ENCODE results near the gene JADE1. TPM values are rescaled to one million over a fixed set of nuclear protein-coding genes. Genes with fewer than 3 reads are reported as not detected.
A peak's percentile ranks its signal among the peaks of the same experiment; 100 is the strongest.

The JADE1 gene
- total and polyA plus RNA-seq, 9 of the 15 experiments (the other 6 are each of a cell fraction or from before 2014, with no cell fraction given) = 8.3 to 37.9 (median 24.4) TPM

DNA sequence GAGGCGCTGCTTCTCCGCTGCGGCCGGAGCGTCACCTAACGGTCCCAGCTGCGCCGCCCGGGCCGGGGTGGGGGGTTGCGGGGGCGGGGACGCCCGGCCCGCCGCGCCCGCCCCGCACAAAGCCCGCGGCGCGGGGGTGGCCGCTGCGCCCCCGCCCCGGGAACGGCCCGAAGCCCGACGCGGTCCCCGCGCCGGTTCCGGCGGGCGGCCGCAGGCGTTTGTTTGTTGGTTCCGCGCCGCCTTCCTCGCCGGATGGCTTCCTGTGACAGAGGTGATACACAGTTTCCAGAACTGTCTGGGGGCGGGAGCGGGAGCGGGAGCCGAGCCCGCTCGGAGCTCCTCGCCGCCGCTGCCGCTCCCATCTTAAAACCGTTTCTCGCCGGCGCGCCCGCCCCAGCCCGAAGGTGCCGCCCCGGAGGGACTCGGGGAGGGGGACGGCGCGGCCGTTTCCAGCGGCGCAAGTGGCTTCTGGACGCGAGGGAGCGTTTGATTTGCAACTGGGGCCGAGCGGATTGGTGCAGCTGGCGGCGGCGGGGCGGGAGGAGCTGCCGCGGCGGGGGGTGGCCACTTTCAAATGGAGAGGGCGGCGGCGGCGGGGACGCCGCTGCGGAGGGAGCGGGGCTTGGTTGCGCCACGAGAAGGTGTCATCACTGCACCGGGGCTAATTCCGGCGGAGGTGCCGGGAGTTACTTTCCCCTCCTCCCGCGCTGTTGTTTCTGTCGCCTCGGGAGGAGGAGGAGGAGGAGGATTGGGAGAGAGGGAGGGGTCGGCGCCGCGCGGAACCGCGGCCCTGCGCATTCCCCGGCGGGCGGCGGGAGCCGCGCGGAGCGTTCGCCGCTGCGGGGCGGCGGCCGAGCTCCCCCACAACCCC lies 2.3 kb downstream of the JADE1 start (continued):
- no peak for TF ChIP-seq EWSR1 (IDR thresholded peaks at IDR 0.05; ENCODE audit: borderline replicate concordance, low read depth, partially characterized antibody)
- peak in 1 of 2 experiments; percentile 16; a peak in 1 of 4 replicates for TF ChIP-seq TEAD1 (CRISPR knock-in tag; IDR thresholded peaks at IDR 0.05)
- no peak for TF ChIP-seq CHCHD3 (CRISPR knock-in tag; IDR thresholded peaks at IDR 0.05)
- TF ChIP-seq ZNF592 (IDR thresholded peaks at IDR 0.05) = 0 out of 2 replicates have a peak, but pooled peaks have one; percentile 24
- TF ChIP-seq CBX2 (IDR thresholded peaks at IDR 0.05; ENCODE audit: insufficient read depth, low read length, poor library complexity, severe bottlenecking) = no peak
- TF ChIP-seq ELF1 (tag; IDR thresholded peaks at IDR 0.05) = 0 out of 2 replicates have a peak, but pooled peaks have one; percentile 32
- TF ChIP-seq MNT (conservative IDR thresholded peaks at IDR 0.05) = peak; percentile 41 to 58
- TF ChIP-seq GABPB1 (CRISPR knock-in tag; IDR thresholded peaks at IDR 0.05) = no peak
- TF ChIP-seq TRIM24 (IDR thresholded peaks at IDR 0.05) = peak; percentile 37 to 79; a peak in 3 of 4 replicates
- TF ChIP-seq NFRKB (IDR thresholded peaks at IDR 0.05; ENCODE audit: low read depth) = 0 out of 2 replicates have a peak, but pooled peaks have one; percentile 1
- no peak for TF ChIP-seq CHD4 (IDR thresholded peaks at IDR 0.05; ENCODE audit: insufficient read depth, insufficient replicate concordance, low read depth, low read length, poor library complexity, severe bottlenecking)
- TF ChIP-seq ETS1 (conservative IDR thresholded peaks at IDR 0.05; ENCODE audit: control insufficient read depth, low read depth, low read length) = 0 out of 2 replicates have a peak, but pooled peaks have one; percentile 34
- no peak for TF ChIP-seq CBFA2T2 (conservative IDR thresholded peaks at IDR 0.05)
- no peak for TF ChIP-seq ZNF253 (CRISPR knock-in tag; conservative IDR thresholded peaks at IDR 0.05)
- no peak for TF ChIP-seq ARID3B (CRISPR knock-in tag; IDR thresholded peaks at IDR 0.05; ENCODE audit: borderline replicate concordance)
- no peak for TF ChIP-seq ZNF274 (IDR thresholded peaks at IDR 0.05; ENCODE audit: borderline replicate concordance, low read depth, low read length)
- no peak for TF ChIP-seq ADNP (tag; IDR thresholded peaks at IDR 0.05)

Data from K562 (cell line).